GM12878 (cell line): ENCODE measurements around the gene CLDN6. TPM values are rescaled to one million over a fixed set of nuclear protein-coding genes. Genes with fewer than 3 reads are reported as not detected.

Experiments
- ATAC-seq: fragments of 200-7000 bp; cut with Tn5 transposase; 3 replicates; pipeline ENCODE4 v1.9.1; 2020; ENCODE audit warnings: mild to moderate bottlenecking, moderate library complexity
- BruUV-seq: library from RNA; stranded (reverse); fragments of 400-500 nt; replicated peaks from 2 replicates; lab custom pipeline; 2021; lab: Mats Ljungman, UMichigan
- CTCF ChIA-PET: fragments of 300-600 bp; sonication (Branson Sonifier 250); formaldehyde crosslinking; extraction: SDS; loops from one replicate; lab custom pipeline; 2021; ENCODE audit warnings: inconsistent platforms; lab: Yijun Ruan, JAX
- POLR2A ChIA-PET: fragments of 350-600 bp; formaldehyde crosslinking; extraction: SDS; loops from one replicate; lab custom pipeline; 2021; ENCODE audit warnings: inconsistent platforms; lab: Charles Lee
- RAD21 ChIA-PET: fragments of 300-600 bp; sonication (Branson Sonifier 250); formaldehyde crosslinking; loops from one replicate; lab custom pipeline; 2023; ENCODE audit warnings: antibody characterized with exemption; ENCODE audit not compliant: unreplicated experiment; lab: Charles Lee
- SMC1A ChIA-PET: fragments of 300-600 bp; sonication (Branson Sonifier 250); formaldehyde crosslinking; loops from one replicate; lab custom pipeline; 2023; ENCODE audit not compliant: unreplicated experiment, uncharacterized antibody; lab: Charles Lee
- DNase-seq: peaks from one replicate; pipeline ENCODE4 v3.0.0-alpha.2; 2011; ENCODE audit warnings: low read depth, low spot score
- FAIRE-seq: peaks from 3 replicates; lab custom pipeline; 2011; peaks lifted over from hg19 to GRCh38; lab: Jason Lieb, UNC
- H2AFZ ChIP-seq: 2 replicates; pipeline ENCODE4 v1.6.0; 2011; ENCODE audit warnings: low read depth, low read length, control low read depth; ENCODE audit not compliant: control insufficient read depth
- H3K27ac ChIP-seq: 2 replicates; pipeline ENCODE4 v1.5.1; 2011; ENCODE audit warnings: control low read depth; ENCODE audit not compliant: control insufficient read depth, insufficient read depth
- H3K27me3 ChIP-seq, 2 experiments: replicated peaks in 1 of 2; 2 replicates each; pipeline versions ENCODE4 v1.6.0 to v1.6.1; 2011; ENCODE audit warnings: low read length in 1 of 2; ENCODE audit not compliant: control insufficient read depth in 2 of 2, insufficient read depth in 2 of 2
- H3K36me3 ChIP-seq, 2 experiments: 2 replicates each; pipeline ENCODE4 v1.5.1; 2011; ENCODE audit warnings: low read length in 1 of 2; ENCODE audit not compliant: control insufficient read depth in 2 of 2, insufficient read depth in 2 of 2
- H3K4me1 ChIP-seq: 2 replicates; pipeline ENCODE4 v1.6.1; 2011; ENCODE audit warnings: mild to moderate bottlenecking, low read length, moderate library complexity, mixed read lengths; ENCODE audit not compliant: control insufficient read depth, insufficient read depth
- H3K4me2 ChIP-seq: 2 replicates; pipeline ENCODE4 v1.6.0; 2011; ENCODE audit warnings: control low read depth; ENCODE audit not compliant: control insufficient read depth, insufficient read depth
- H3K4me3 ChIP-seq: fragments of 200-600 bp; sonication (generic); 2 replicates; pipeline ENCODE4 v1.5.1; 2016
- H3K79me2 ChIP-seq: 2 replicates; pipeline ENCODE4 v1.6.0; 2011; ENCODE audit warnings: low read length; ENCODE audit not compliant: control insufficient read depth, insufficient read depth
- H3K9ac ChIP-seq: 2 replicates; pipeline ENCODE4 v1.8.0; 2011; ENCODE audit warnings: low read length, control low read depth, mixed read lengths; ENCODE audit not compliant: control insufficient read depth, insufficient read depth
- H3K9me3 ChIP-seq: replicated peaks from 3 replicates; pipeline ENCODE4 v1.5.1; 2011; ENCODE audit warnings: mild to moderate bottlenecking, low read length; ENCODE audit not compliant: control insufficient read depth, insufficient read depth
- H4K20me1 ChIP-seq: 2 replicates; pipeline ENCODE4 v1.6.0; 2011; ENCODE audit not compliant: control insufficient read depth, insufficient read depth
- ELK1 ChIP-seq: IDR thresholded peaks from 2 replicates; pipeline ENCODE4 v1.6.1; 2012; ENCODE audit warnings: low read depth, low read length, improper control_type of control experiment
- MAX ChIP-seq: IDR thresholded peaks from 2 replicates; pipeline ENCODE4 v1.6.1; 2012; ENCODE audit warnings: low read depth, low read length, improper control_type of control experiment
- POLR2A ChIP-seq: IDR thresholded peaks from 2 replicates; pipeline ENCODE4 v1.6.1; 2011; ENCODE audit warnings: low read depth, mild to moderate bottlenecking, low read length
- SUZ12 ChIP-seq: fragments of 200-600 bp; sonication (generic); IDR thresholded peaks from one replicate; pipeline ENCODE4 v1.6.1; 2018; ENCODE audit warnings: antibody characterized with exemption, mild to moderate bottlenecking; ENCODE audit not compliant: unreplicated experiment
- USF2 ChIP-seq: IDR thresholded peaks from 2 replicates; pipeline ENCODE4 v1.6.1; 2011; ENCODE audit warnings: low read depth, low read length, improper control_type of control experiment, borderline replicate concordance
- WGBS: methylation state at CpG from one replicate; pipeline ENCODE4 v1.1.6; 2016; ENCODE audit warnings: low lambda C conversion rate; ENCODE audit not compliant: insufficient replicate concordance, insufficient coverage; ENCODE audit errors: missing lambda C conversion rate; 5-methylcytosine and 5-hydroxymethylcytosine counted together
- in situ Hi-C: fragments of 300-500 bp; cut with MboI; formaldehyde crosslinking; loops from 9 replicates; pipeline ENCODE4 v1.14.3; 2018; ENCODE audit warnings: mixed read lengths
- intact Hi-C: fragments of 100-400 bp; cut with micrococcal nuclease; formaldehyde crosslinking; loops from one replicate; pipeline ENCODE4 v1.14.2; 2022; ENCODE audit not compliant: unreplicated experiment
- polyA plus RNA-seq, 11 experiments: library from polyadenylated mRNA; depleted of rRNA in 4 of 11; unstranded in 6 of 11; stranded (reverse) in 5 of 11; fragments of >200 nt; fragmentation: Nextera tagmentation in 4 of 11; fragmentation: Illumina TruSeq in 1 of 11; extraction: Ambion mirVana in 4 of 11; extraction: Trizol in 1 of 11; gene quantifications; 1 replicate in 1 of 11; 2 replicates in 10 of 11; pipeline versions ENCODE4 v1.2.1 to v1.2.3, GENCODE V29; 2011 to 2016; ENCODE audit warnings: inconsistent platforms in 2 of 11, missing spikeins in 2 of 11, low read depth in 1 of 11
- total RNA-seq, 4 experiments: library from RNA; depleted of rRNA in 3 of 4; stranded (reverse); fragments of >200 nt in 3 of 4; fragmentation: Illumina TruSeq in 1 of 4; extraction: Trizol in 1 of 4; gene quantifications; 2 replicates each; pipeline versions ENCODE4 v1.2.1 to v1.2.3, GENCODE V29; 2013 to 2021

CLDN6 gene
- total and polyA plus RNA-seq, 10 of the 15 experiments (the other 5 are each of a cell fraction or from before 2014, with no cell fraction given) = 0.15 to 0.26 (median 0.23) TPM; not detected in 7

GRCh38 chr16:3029491-3030221 lies 11.7 kb upstream of the CLDN6 start:
- SMC1A ChIA-PET = interaction anchor here (1.0 to 10.1 kb wide), 5 partner anchors 13 to 102 kb away, joined by 3 to 91 read pairs (median 4); no protein-coding TSS in a partner anchor
- H3K4me2 ChIP-seq = no peak overlapping the region; the same call in 1 of the 2 replicates
- 0 out of 2 replicates have a peak, but pooled peaks cover 3% of the 10 kb centered on the region for H4K20me1 ChIP-seq
- H2AFZ ChIP-seq = no peak overlapping the region
- FAIRE-seq = no peak
- BruUV-seq = no TSS peak
- RAD21 ChIA-PET = interaction anchor here (2.4 to 6.5 kb wide), 2 partner anchors 26 to 100 kb away, joined by 32 to 94 read pairs; no protein-coding TSS in a partner anchor
- peaks cover 6% of the 10 kb centered on the region for H3K4me1 ChIP-seq
- no peak overlapping the region for H3K27ac ChIP-seq
- intact Hi-C loops = no loop called here
- H3K36me3 ChIP-seq = peaks cover 4 to 7% of the 10 kb centered on the region in 2 experiments; a peak in 3 of 4 replicates
- ATAC-seq = no peak
- WGBS = 15% methylated on average over 55 of the region's 59 CpGs
- H3K4me3 ChIP-seq = no peak overlapping the region
- no peaks in the 10 kb centered on the region for H3K9me3 ChIP-seq
- H3K79me2 ChIP-seq = no peaks in the 10 kb centered on the region
- peaks cover 7 to 8% of the 10 kb centered on the region in 2 experiments for H3K27me3 ChIP-seq
- TF ChIP-seq MAX (peak; percentile 30; the same call in 1 of the 2 replicates), SUZ12 (peak; percentile 73), USF2 (no peak), ELK1 (no peak), POLR2A (peak; percentile 22; the same call in 1 of the 2 replicates)
- no peak for DNase-seq
- POLR2A ChIA-PET = interaction anchor here (0.6 kb wide), 1 partner anchor 1972 kb away, joined by 3 read pairs; no protein-coding TSS in a partner anchor
- no peak overlapping the region for H3K9ac ChIP-seq
- CTCF ChIA-PET = interaction anchor here (0.9 to 18.2 kb wide), 10 partner anchors 8 to 98 kb away, joined by 3 to 421 read pairs (median 23); no protein-coding TSS in a partner anchor
- in situ Hi-C loops = no loop called here
